HFFc6 (cell line): ENCODE results near the gene ANO4. TPM values are rescaled to one million over a fixed set of nuclear protein-coding genes. Genes with fewer than 3 reads are reported as not detected.

Experiments
- DNase-seq: peaks from one replicate; pipeline ENCODE4 v3.0.0-alpha.2; 2018
- H3K27ac Mint-ChIP-seq: 2 replicates; pipeline ENCODE4 v1.8.0; 2020; ENCODE audit warnings: mild to moderate bottlenecking, mixed read lengths
- H3K27me3 Mint-ChIP-seq: 2 replicates; pipeline ENCODE4 v1.8.0; 2021; ENCODE audit warnings: mild to moderate bottlenecking, moderate library complexity, mixed read lengths; ENCODE audit not compliant: insufficient read depth
- H3K36me3 Mint-ChIP-seq: 2 replicates; pipeline ENCODE4 v1.8.0; 2021; ENCODE audit warnings: low read depth, mixed read lengths
- H3K4me1 Mint-ChIP-seq: 2 replicates; pipeline ENCODE4 v1.8.0; 2020; ENCODE audit warnings: low read depth, mixed read lengths
- H3K4me3 Mint-ChIP-seq: 2 replicates; pipeline ENCODE4 v1.8.0; 2020; ENCODE audit warnings: mild to moderate bottlenecking, moderate library complexity, mixed read lengths
- H3K9me3 Mint-ChIP-seq: 2 replicates; pipeline ENCODE4 v1.8.0; 2020; ENCODE audit warnings: mild to moderate bottlenecking, mixed read lengths
- total RNA-seq, 6 experiments: library from RNA; stranded (reverse); fragmentation: NEBNext Ultra II Directional; extraction: Animal tissue kit (Norgen Biotek cat#: 25700); gene quantifications; 2 replicates in 1 of 6; 3 replicates in 5 of 6; pipeline ENCODE4 v1.2.3, GENCODE V29; 2021
- TF ChIP-seq, protein P1 (sequence below): fragments of 200-600 bp; sonication (generic); IDR thresholded peaks from 2 replicates; pipeline ENCODE4 v1.5.0; 2021; ENCODE audit warnings: antibody characterized with exemption, mild to moderate bottlenecking

The ANO4 gene
- total RNA-seq, 6 experiments from 2014 or later, result not detected

DNA sequence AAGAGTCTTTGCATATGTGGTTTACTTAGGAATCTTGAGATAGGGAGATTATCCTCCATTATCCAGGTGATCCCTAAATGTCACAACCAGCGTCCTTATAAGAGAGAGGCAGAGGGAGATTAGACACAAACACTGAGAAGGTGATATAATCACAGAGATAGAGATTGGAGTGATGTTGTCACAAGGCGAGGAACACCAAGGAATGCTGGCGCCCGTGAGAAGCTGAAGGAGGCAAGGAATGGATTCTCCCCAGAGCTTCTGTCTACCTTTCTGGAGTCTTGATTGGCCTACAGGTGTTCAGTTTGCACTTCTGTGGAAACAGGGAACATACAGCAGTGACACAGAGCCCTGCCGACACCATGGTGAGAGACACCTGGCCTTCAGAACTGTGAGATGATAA, 101.6 kb downstream of the ANO4 start:
- no peak overlapping the region for H3K27ac Mint-ChIP-seq
- no peaks in the 10 kb centered on the region for H3K27me3 Mint-ChIP-seq
- H3K4me1 Mint-ChIP-seq, result no peaks in the 10 kb centered on the region
- H3K36me3 Mint-ChIP-seq, result peaks cover 4% of the 10 kb centered on the region; the same call in 1 of the 2 replicates
- TF ChIP-seq, protein P1, sequence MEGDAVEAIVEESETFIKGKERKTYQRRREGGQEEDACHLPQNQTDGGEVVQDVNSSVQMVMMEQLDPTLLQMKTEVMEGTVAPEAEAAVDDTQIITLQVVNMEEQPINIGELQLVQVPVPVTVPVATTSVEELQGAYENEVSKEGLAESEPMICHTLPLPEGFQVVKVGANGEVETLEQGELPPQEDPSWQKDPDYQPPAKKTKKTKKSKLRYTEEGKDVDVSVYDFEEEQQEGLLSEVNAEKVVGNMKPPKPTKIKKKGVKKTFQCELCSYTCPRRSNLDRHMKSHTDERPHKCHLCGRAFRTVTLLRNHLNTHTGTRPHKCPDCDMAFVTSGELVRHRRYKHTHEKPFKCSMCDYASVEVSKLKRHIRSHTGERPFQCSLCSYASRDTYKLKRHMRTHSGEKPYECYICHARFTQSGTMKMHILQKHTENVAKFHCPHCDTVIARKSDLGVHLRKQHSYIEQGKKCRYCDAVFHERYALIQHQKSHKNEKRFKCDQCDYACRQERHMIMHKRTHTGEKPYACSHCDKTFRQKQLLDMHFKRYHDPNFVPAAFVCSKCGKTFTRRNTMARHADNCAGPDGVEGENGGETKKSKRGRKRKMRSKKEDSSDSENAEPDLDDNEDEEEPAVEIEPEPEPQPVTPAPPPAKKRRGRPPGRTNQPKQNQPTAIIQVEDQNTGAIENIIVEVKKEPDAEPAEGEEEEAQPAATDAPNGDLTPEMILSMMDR, result no peak
- peaks cover 27% of the 10 kb centered on the region for H3K9me3 Mint-ChIP-seq
- no peak for DNase-seq
- H3K4me3 Mint-ChIP-seq, result no peak overlapping the region

DNA sequence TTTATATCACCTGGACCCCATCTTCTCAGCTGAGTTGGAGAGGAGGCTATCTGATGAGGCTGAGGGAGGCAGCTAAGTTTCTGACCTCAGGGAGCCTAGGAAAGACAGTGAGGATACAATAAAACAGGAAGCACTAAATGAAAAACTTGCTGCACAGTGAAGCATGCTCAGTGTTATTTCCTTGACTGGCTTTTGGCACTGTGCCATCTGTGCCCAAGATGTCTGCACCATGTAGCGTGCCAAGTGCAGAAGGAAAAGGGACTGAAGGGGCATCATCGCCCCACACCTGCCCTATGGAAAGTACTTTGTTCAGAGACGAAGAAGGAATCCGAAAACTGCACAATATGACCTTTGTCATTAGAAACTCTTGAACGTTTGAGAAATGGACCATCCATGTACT, 102.7 kb downstream of the ANO4 start:
- H3K36me3 Mint-ChIP-seq, result peaks cover 4% of the 10 kb centered on the region; the same call in 1 of the 2 replicates
- H3K27me3 Mint-ChIP-seq, result no peaks in the 10 kb centered on the region
- no peaks in the 10 kb centered on the region for H3K4me1 Mint-ChIP-seq
- no peak overlapping the region for H3K27ac Mint-ChIP-seq
- H3K9me3 Mint-ChIP-seq, result peaks cover 27% of the 10 kb centered on the region
- TF ChIP-seq, protein P1, result no peak
- DNase-seq, result no peak
- H3K4me3 Mint-ChIP-seq, result no peak overlapping the region

DNA sequence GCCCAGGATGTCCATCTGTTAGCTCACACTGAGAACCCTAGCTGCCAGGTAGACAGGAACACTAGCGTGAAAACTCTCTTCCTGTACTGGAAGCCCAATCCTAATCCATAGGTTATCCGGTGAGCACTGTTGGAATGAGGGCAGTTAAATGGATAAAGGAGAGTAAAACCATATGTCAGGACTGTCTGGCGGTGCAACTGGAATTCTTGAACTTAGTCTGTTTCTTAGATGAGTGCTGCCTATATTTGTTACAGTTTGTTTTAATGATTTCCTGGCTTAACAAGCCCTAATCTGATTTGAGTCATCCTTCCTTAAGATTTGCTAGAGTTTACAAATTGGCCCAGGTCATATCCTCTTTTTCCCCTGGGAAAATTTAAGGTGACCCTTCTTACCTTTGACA, 104.7 kb downstream of the ANO4 start:
- H3K4me3 Mint-ChIP-seq, result no peak overlapping the region
- H3K4me1 Mint-ChIP-seq, result no peaks in the 10 kb centered on the region
- H3K27me3 Mint-ChIP-seq, result no peaks in the 10 kb centered on the region
- H3K36me3 Mint-ChIP-seq, result peaks cover 4% of the 10 kb centered on the region; the same call in 1 of the 2 replicates
- peaks cover 27% of the 10 kb centered on the region for H3K9me3 Mint-ChIP-seq
- H3K27ac Mint-ChIP-seq, result no peak overlapping the region
- DNase-seq, result no peak
- TF ChIP-seq, protein P1, result no peak

DNA sequence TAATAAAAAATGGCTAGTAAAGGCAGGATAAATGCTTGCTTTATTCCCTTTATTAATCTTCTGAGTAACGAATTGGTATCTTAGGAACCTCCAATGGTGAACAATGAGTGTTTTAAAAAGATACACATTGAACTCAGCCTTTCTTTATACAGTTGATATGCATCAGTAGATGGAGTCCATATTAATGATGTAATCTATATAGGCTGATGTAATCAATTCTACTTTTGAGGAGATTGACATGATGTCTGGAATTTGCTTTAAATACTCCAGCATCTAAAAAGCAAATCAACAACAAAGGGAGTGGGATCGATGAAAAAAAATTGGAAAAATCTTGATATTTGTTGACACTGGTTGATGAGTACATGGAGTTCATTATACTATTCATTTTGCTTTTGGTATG, 106.2 kb downstream of the ANO4 start:
- Mint-ChIP-seq H3K27ac (no peak overlapping the region), H3K36me3 (no peaks in the 10 kb centered on the region)
- TF ChIP-seq, protein P1, result no peak

DNA sequence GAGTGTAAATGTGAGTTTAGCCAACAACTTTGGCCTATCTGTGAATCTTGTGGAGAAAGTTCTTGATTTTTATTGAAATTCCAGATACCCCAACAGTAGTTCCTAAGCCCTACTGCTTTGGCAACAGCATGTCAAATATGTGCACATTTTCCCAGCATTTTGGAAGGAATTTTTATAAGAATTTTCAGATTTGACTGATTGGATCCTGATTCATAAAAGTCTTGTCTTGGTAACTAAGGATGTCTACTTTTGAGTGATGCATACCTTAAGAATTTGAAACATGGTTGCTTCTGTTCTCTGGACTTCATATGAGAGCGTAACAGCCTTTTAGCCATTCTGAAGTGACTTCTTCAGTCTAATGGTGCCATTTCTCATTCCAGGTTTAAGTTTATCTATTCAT, 106.7 kb downstream of the ANO4 start:
- Mint-ChIP-seq H3K27ac (no peak overlapping the region), H3K27me3 (no peaks in the 10 kb centered on the region), H3K9me3 (peaks cover 21% of the 10 kb centered on the region), H3K36me3 (no peaks in the 10 kb centered on the region), H3K4me1 (no peaks in the 10 kb centered on the region), H3K4me3 (no peak overlapping the region)
- TF ChIP-seq, protein P1, result no peak
- no peak for DNase-seq

More for the DNA sequence above, 106.2 kb downstream of the ANO4 start:
- no peaks in the 10 kb centered on the region for H3K4me1 Mint-ChIP-seq
- no peak for DNase-seq
- no peaks in the 10 kb centered on the region for H3K27me3 Mint-ChIP-seq
- H3K4me3 Mint-ChIP-seq, result no peak overlapping the region
- H3K9me3 Mint-ChIP-seq, result peaks cover 25% of the 10 kb centered on the region

DNA sequence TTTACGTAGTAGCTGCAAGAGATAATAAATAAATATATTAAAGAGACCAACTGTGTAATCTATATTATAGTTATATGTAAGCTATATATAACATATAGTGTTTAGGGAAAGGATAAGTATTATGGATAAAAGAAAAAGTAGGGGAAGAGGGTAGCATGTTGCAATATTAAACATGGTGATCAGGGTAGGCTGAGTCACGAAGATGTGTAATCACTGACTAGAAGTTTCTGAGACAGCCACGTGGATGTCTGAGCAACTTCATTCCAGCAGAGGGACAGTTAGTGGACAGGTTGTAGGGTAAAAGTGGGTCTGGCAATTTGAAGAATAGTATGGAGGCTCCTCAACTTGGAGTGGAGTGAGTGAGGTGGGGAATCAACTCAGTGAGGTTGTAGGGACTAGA, 109.7 kb downstream of the ANO4 start:
- Mint-ChIP-seq H3K9me3 (peaks cover 10% of the 10 kb centered on the region), H3K4me3 (no peak overlapping the region), H3K36me3 (no peaks in the 10 kb centered on the region), H3K27ac (no peak overlapping the region), H3K27me3 (no peaks in the 10 kb centered on the region), H3K4me1 (no peaks in the 10 kb centered on the region)
- TF ChIP-seq, protein P1, result no peak
- no peak for DNase-seq
